H1 (cell line): ENCODE results near the gene ATP5PB. TPM values are rescaled to one million over a fixed set of nuclear protein-coding genes. Genes with fewer than 3 reads are reported as not detected.

ENCODE experiments used
- CTCF ChIA-PET: fragments of 300-600 bp; sonication (Branson Sonifier 250); formaldehyde crosslinking; loops from one replicate; lab custom pipeline; 2021; ENCODE audit not compliant: partially characterized antibody; lab: Charles Lee
- POLR2A ChIA-PET: fragments of 300-600 bp; sonication (Branson Sonifier 250); formaldehyde crosslinking; loops from one replicate; lab custom pipeline; 2021; ENCODE audit warnings: inconsistent platforms; ENCODE audit not compliant: partially characterized antibody; lab: Charles Lee
- DNase-seq, 2 experiments: peaks; one replicate each; pipeline versions ENCODE4 v3.0.0 to v3.0.0-alpha.2; 2010 to 2022; ENCODE audit warnings: low spot score in 2 of 2, low read depth in 1 of 2, mixed read lengths in 1 of 2
- FAIRE-seq: peaks from 2 replicates; lab custom pipeline; 2011; peaks lifted over from hg19 to GRCh38; lab: Jason Lieb, UNC
- H2AFZ ChIP-seq: 2 replicates; pipeline ENCODE4 v1.8.1; 2012; ENCODE audit warnings: low read length, inconsistent platforms
- H2AK5ac ChIP-seq: 2 replicates; pipeline ENCODE4 v1.6.1; 2013; ENCODE audit warnings: low read depth, low read length
- H2BK120ac ChIP-seq: replicated peaks from 2 replicates; pipeline ENCODE3; 2013; ENCODE audit warnings: low read depth, low read length, inconsistent platforms
- H2BK12ac ChIP-seq: 2 replicates; pipeline ENCODE4 v1.6.1; 2013; ENCODE audit warnings: low read depth, low read length
- H2BK15ac ChIP-seq: 2 replicates; pipeline ENCODE4 v1.6.1; 2013; ENCODE audit warnings: low read length
- H2BK20ac ChIP-seq: 2 replicates; pipeline ENCODE4 v1.6.1; 2013; ENCODE audit warnings: low read length
- H2BK5ac ChIP-seq: 2 replicates; pipeline ENCODE4 v1.6.1; 2013; ENCODE audit warnings: low read depth, low read length
- H3K14ac ChIP-seq: 2 replicates; pipeline ENCODE4 v1.6.1; 2013; ENCODE audit warnings: inconsistent platforms; ENCODE audit not compliant: insufficient read length
- H3K18ac ChIP-seq: 2 replicates; pipeline ENCODE4 v1.6.1; 2013; ENCODE audit warnings: low read length; ENCODE audit errors: extremely low read depth
- H3K23ac ChIP-seq: 2 replicates; pipeline ENCODE4 v1.6.1; 2013; ENCODE audit warnings: inconsistent platforms; ENCODE audit not compliant: insufficient read length
- H3K23me2 ChIP-seq: 2 replicates; pipeline ENCODE4 v1.6.1; 2013; ENCODE audit warnings: low read depth, low read length
- H3K27ac ChIP-seq: 2 replicates; pipeline ENCODE4 v1.6.1; 2011; ENCODE audit warnings: low read depth, low read length, inconsistent platforms
- H3K27me3 ChIP-seq, 4 experiments: replicated peaks in 1 of 4; 1 replicate in 1 of 4; 2 replicates in 3 of 4; pipeline versions ENCODE4 v1.6.1 to v1.8.1; 2011 to 2013; ENCODE audit warnings: low read length in 3 of 4, mild to moderate bottlenecking in 3 of 4, inconsistent platforms in 2 of 4, mixed read lengths in 2 of 4, moderate library complexity in 1 of 4; ENCODE audit not compliant: control insufficient read depth in 3 of 4, insufficient read depth in 3 of 4; ENCODE audit errors: extremely low read depth in 1 of 4
- H3K36me3 ChIP-seq, 4 experiments: 2 replicates each; pipeline versions ENCODE4 v1.6.1 to v1.8.1; 2011 to 2013; ENCODE audit warnings: mild to moderate bottlenecking in 4 of 4, low read length in 3 of 4, moderate library complexity in 2 of 4, control low read depth in 1 of 4, inconsistent platforms in 1 of 4; ENCODE audit not compliant: insufficient read depth in 4 of 4, control insufficient read depth in 2 of 4
- H3K4ac ChIP-seq: replicated peaks from 2 replicates; pipeline ENCODE3; 2013; ENCODE audit warnings: low read length, low read depth, mixed read lengths, inconsistent platforms; ENCODE audit not compliant: insufficient read length
- H3K4me1 ChIP-seq, 4 experiments: replicated peaks in 1 of 4; 1 replicate in 1 of 4; 2 replicates in 3 of 4; pipeline versions ENCODE4 v1.6.1 to v1.8.1; 2011 to 2013; ENCODE audit warnings: low read length in 3 of 4, inconsistent platforms in 2 of 4, mixed read lengths in 1 of 4; ENCODE audit not compliant: insufficient read depth in 4 of 4, control insufficient read depth in 3 of 4
- H3K4me2 ChIP-seq, 2 experiments: 2 replicates each; pipeline versions ENCODE4 v1.6.1 to v1.8.1; 2011 to 2013; ENCODE audit warnings: low read depth in 2 of 2, low read length in 2 of 2, control low read depth in 1 of 2, inconsistent platforms in 1 of 2, mild to moderate bottlenecking in 1 of 2; ENCODE audit not compliant: insufficient read depth in 1 of 2
- H3K4me3 ChIP-seq, 4 experiments: fragments of 200-600, 300-600 bp in 1 of 4; sonication (generic), shearing (Covaris generic), sonication (Bioruptor Twin) in 1 of 4; 2 replicates each; pipeline versions ENCODE4 v1.5.1 to v1.8.1; 2011 to 2016; ENCODE audit warnings: low read length in 4 of 4, low read depth in 3 of 4, control low read depth in 2 of 4, inconsistent platforms in 2 of 4, mild to moderate bottlenecking in 2 of 4, mixed read lengths in 1 of 4, moderate library complexity in 1 of 4; ENCODE audit not compliant: insufficient read depth in 2 of 4; ENCODE audit errors: extremely low read depth in 1 of 4
- H3K56ac ChIP-seq: replicated peaks from 2 replicates; pipeline ENCODE3; 2013; ENCODE audit warnings: low read depth, mild to moderate bottlenecking, mixed read lengths, low read length, inconsistent platforms; ENCODE audit not compliant: insufficient read length
- H3K79me1 ChIP-seq: 2 replicates; pipeline ENCODE4 v1.6.1; 2013; ENCODE audit warnings: low read depth, low read length, control low read depth
- H3K79me2 ChIP-seq, 2 experiments: 2 replicates each; pipeline versions ENCODE4 v1.6.1 to v1.8.1; 2012 to 2013; ENCODE audit warnings: low read length in 2 of 2, mild to moderate bottlenecking in 2 of 2, inconsistent platforms in 1 of 2; ENCODE audit not compliant: insufficient read depth in 2 of 2, control insufficient read depth in 1 of 2
- H3K9ac ChIP-seq, 4 experiments: replicated peaks in 1 of 4; 1 replicate in 1 of 4; 2 replicates in 3 of 4; pipeline versions ENCODE4 v1.6.1 to v1.8.1; 2011 to 2013; ENCODE audit warnings: low read depth in 3 of 4, low read length in 3 of 4, control low read depth in 2 of 4, mild to moderate bottlenecking in 2 of 4, moderate library complexity in 2 of 4, inconsistent platforms in 1 of 4; ENCODE audit errors: extremely low read depth in 1 of 4
- H3K9me3 ChIP-seq, 2 experiments: 2 replicates each; pipeline versions ENCODE4 v1.6.1 to v1.8.1; 2012 to 2013; ENCODE audit warnings: mild to moderate bottlenecking in 2 of 2, moderate library complexity in 2 of 2, control low read depth in 1 of 2, inconsistent platforms in 1 of 2, low read depth in 1 of 2, low read length in 1 of 2, mixed read lengths in 1 of 2; ENCODE audit not compliant: insufficient read depth in 2 of 2
- H4K20me1 ChIP-seq, 2 experiments: replicated peaks in 1 of 2; 2 replicates each; pipeline versions ENCODE3 to v1.8.1; 2011 to 2013; ENCODE audit warnings: inconsistent platforms in 2 of 2, low read length in 2 of 2, mild to moderate bottlenecking in 1 of 2; ENCODE audit not compliant: insufficient read depth in 2 of 2, control insufficient read depth in 1 of 2
- H4K5ac ChIP-seq: 2 replicates; pipeline ENCODE4 v1.6.1; 2013; ENCODE audit warnings: low read length, low read depth, mixed read lengths, inconsistent platforms; ENCODE audit not compliant: insufficient read length
- H4K8ac ChIP-seq: 2 replicates; pipeline ENCODE4 v1.8.0; 2013; ENCODE audit warnings: mild to moderate bottlenecking, moderate library complexity, low read length, inconsistent platforms; ENCODE audit not compliant: insufficient read depth; ENCODE audit errors: extremely low read depth
- H4K91ac ChIP-seq: replicated peaks from 2 replicates; pipeline ENCODE3; 2013; ENCODE audit warnings: low read length, mixed read lengths, inconsistent platforms; ENCODE audit not compliant: insufficient read length
- BCL11A ChIP-seq, 2 experiments: IDR thresholded peaks; one replicate each; pipeline ENCODE4 v1.6.1; 2011; ENCODE audit warnings: low read depth in 2 of 2, low read length in 2 of 2, mild to moderate bottlenecking in 2 of 2
- CHD2 ChIP-seq: IDR thresholded peaks from 2 replicates; pipeline ENCODE4 v1.6.1; 2012; ENCODE audit warnings: low read length, improper control_type of control experiment
- CTBP2 ChIP-seq: IDR thresholded peaks from 2 replicates; pipeline ENCODE4 v1.7.0; 2011; ENCODE audit warnings: borderline replicate concordance, mild to moderate bottlenecking, moderate library complexity, mixed read lengths, low read length; ENCODE audit not compliant: insufficient read depth, insufficient read length
- EGR1 ChIP-seq: IDR thresholded peaks from 2 replicates; pipeline ENCODE4 v1.6.1; 2011; ENCODE audit warnings: low read depth, low read length, borderline replicate concordance
- FOSL1 ChIP-seq: IDR thresholded peaks from 2 replicates; pipeline ENCODE4 v1.6.1; 2011; ENCODE audit warnings: mild to moderate bottlenecking, low read depth, low read length, moderate library complexity; ENCODE audit not compliant: insufficient read depth
- GTF2F1 ChIP-seq: IDR thresholded peaks from 2 replicates; pipeline ENCODE4 v1.6.1; 2012; ENCODE audit warnings: low read depth, low read length, improper control_type of control experiment, borderline replicate concordance
- KDM1A ChIP-seq: fragments of 200-600, 300-600 bp; sonication (generic); IDR thresholded peaks from 2 replicates; pipeline ENCODE4 v1.7.1; 2016; ENCODE audit warnings: mild to moderate bottlenecking, low read length, borderline replicate concordance
- RBBP5 ChIP-seq: IDR thresholded peaks from 2 replicates; pipeline ENCODE4 v1.7.1; 2012; ENCODE audit warnings: low read depth, mild to moderate bottlenecking, inconsistent platforms, low read length, moderate library complexity, borderline replicate concordance
- SIN3A ChIP-seq, 2 experiments: IDR thresholded peaks in 1 of 2; conservative IDR thresholded peaks in 1 of 2; 2 replicates each; pipeline ENCODE4 v1.6.1; 2011 to 2012; ENCODE audit warnings: low read length in 2 of 2, improper control_type of control experiment in 1 of 2, low read depth in 1 of 2, mild to moderate bottlenecking in 1 of 2
- SP1 ChIP-seq: IDR thresholded peaks from 2 replicates; pipeline ENCODE4 v1.6.1; 2011; ENCODE audit warnings: low read depth, low read length
- SUZ12 ChIP-seq: fragments of 200-600 bp; sonication (generic); IDR thresholded peaks from 2 replicates; pipeline ENCODE4 v1.6.1; 2012; ENCODE audit warnings: mild to moderate bottlenecking, inconsistent platforms, low read length, moderate library complexity, mixed read lengths
- TAF1 ChIP-seq: IDR thresholded peaks from 2 replicates; pipeline ENCODE4 v1.6.1; 2011; ENCODE audit warnings: mild to moderate bottlenecking, low read depth, low read length
- TAF7 ChIP-seq: optimal IDR thresholded peaks from 2 replicates; pipeline ENCODE3; 2011; ENCODE audit warnings: low read depth, mild to moderate bottlenecking, inconsistent platforms, low read length, moderate library complexity, borderline replicate concordance
- TCF12 ChIP-seq: IDR thresholded peaks from 2 replicates; pipeline ENCODE4 v1.6.1; 2011; ENCODE audit warnings: low read depth, mild to moderate bottlenecking, low read length
- WGBS, 2 experiments: shearing (Covaris generic) in 1 of 2; methylation state at CpG; one replicate each; pipeline versions ENCODE4 v1.1.6 to v1.1.7; 2013 to 2015; ENCODE audit warnings: low lambda C conversion rate in 2 of 2, mixed read lengths in 2 of 2, inconsistent platforms in 1 of 2, low coverage in 1 of 2, missing lambda C conversion rate in 1 of 2; ENCODE audit not compliant: insufficient replicate concordance in 2 of 2, insufficient coverage in 1 of 2, insufficient read length in 1 of 2; ENCODE audit errors: extremely low coverage in 1 of 2, missing lambda C conversion rate in 1 of 2; 5-methylcytosine and 5-hydroxymethylcytosine counted together
- polyA plus RNA-seq, 7 experiments: library from polyadenylated mRNA; depleted of rRNA in 3 of 7; stranded (reverse) in 5 of 7; unstranded in 2 of 7; fragments of >200 nt in 5 of 7; fragments of 200-250 nt in 2 of 7; gene quantifications; 1 replicate in 5 of 7; 2 replicates in 1 of 7; 4 replicates in 1 of 7; pipeline versions ENCODE4 v1.2.1 to v1.2.3, GENCODE V29; 2011 to 2013; ENCODE audit warnings: missing spikeins in 2 of 7, mixed read lengths in 2 of 7
- total RNA-seq: library from RNA; stranded (reverse); fragmentation: NEBNext Ultra II Directional; extraction: Animal tissue kit (Norgen Biotek cat#: 25700); gene quantifications from 2 replicates; pipeline ENCODE4 v1.2.1, GENCODE V29; 2021

ATP5PB gene
- total and polyA plus RNA-seq, 2 of the 8 experiments (the other 6 are each of a cell fraction or from before 2014, with no cell fraction given), result 232 to 262 TPM

GRCh38 chr1:111470596-111470995 lies 21.3 kb downstream of the ATP5PB start:
- CTCF ChIA-PET, result interaction anchor here (0.8 to 2.5 kb wide), 3 partner anchors 10 to 245 kb away, joined by 3 to 6 read pairs (median 4); no protein-coding TSS in a partner anchor
- H2AK5ac ChIP-seq, result no peak overlapping the region
- H3K4me1 ChIP-seq, result no peaks in the 10 kb centered on the region
- H3K79me1 ChIP-seq, result no peaks in the 10 kb centered on the region
- no peak overlapping the region for H3K4me2 ChIP-seq
- H3K36me3 ChIP-seq, result peaks cover 0 to 3% (median 0%) of the 10 kb centered on the region in 4 experiments; a peak in 3 of 8 replicates
- no peaks in the 10 kb centered on the region for H3K79me2 ChIP-seq
- H4K91ac ChIP-seq, result no peak overlapping the region
- no peaks in the 10 kb centered on the region for H3K9me3 ChIP-seq
- no peak overlapping the region for H4K5ac ChIP-seq
- H2BK120ac ChIP-seq, result no peak overlapping the region
- no peak overlapping the region for H3K9ac ChIP-seq
- H4K20me1 ChIP-seq, result no peaks in the 10 kb centered on the region
- 96% methylated on average over 5 of the region's 5 CpGs; no CpG with 5 or more reads in 1 of the 2 experiments for WGBS, 2 experiments
- no peak overlapping the region for H2BK5ac ChIP-seq
- H2BK15ac ChIP-seq, result no peak overlapping the region
- no peak overlapping the region for H3K4ac ChIP-seq
- H3K18ac ChIP-seq, result no peak overlapping the region
- no peak for FAIRE-seq
- no peaks in the 10 kb centered on the region for H3K27me3 ChIP-seq
- H3K27ac ChIP-seq, result no peak overlapping the region
- DNase-seq, result no peak
- H3K23me2 ChIP-seq, result no peaks in the 10 kb centered on the region
- no peak overlapping the region for H3K56ac ChIP-seq
- no peak overlapping the region for H2AFZ ChIP-seq
- H3K4me3 ChIP-seq, result no peak overlapping the region
- H2BK20ac ChIP-seq, result no peak overlapping the region
- no peak overlapping the region for H3K23ac ChIP-seq
- H4K8ac ChIP-seq, result no peak overlapping the region
- POLR2A ChIA-PET, result no interaction called here
- no peak overlapping the region for H3K14ac ChIP-seq
- no peak overlapping the region for H2BK12ac ChIP-seq
- TF ChIP-seq TAF1 (no peak), SP1 (no peak), KDM1A (no peak), TAF7 (no peak), CHD2 (no peak), EGR1 (no peak), FOSL1 (no peak), RBBP5 (no peak), BCL11A (IDR thresholded peaks at IDR 0.05; ENCODE audit: low read depth in 2 of 2, low read length in 2 of 2) (no peak), TCF12 (no peak), SIN3A (conservative IDR thresholded peaks at IDR 0.05 in 1 of 2, IDR thresholded peaks at IDR 0.05 in 1 of 2; ENCODE audit: low read depth in 1 of 2, low read length in 2 of 2) (no peak), CTBP2 (no peak), GTF2F1 (no peak), SUZ12 (no peak)
